ENCODE data around the gene HACD3. TPM values are rescaled to one million over a fixed set of nuclear protein-coding genes. Genes with fewer than 3 reads are reported as not detected.

Gene HACD3
- total and polyA plus RNA-seq, 12 donors = 3.7 to 13.4 (median 8.2) TPM

- peak overlapping the region in 2 of 10 donors; percentile 6 to 35 for H3K27ac ChIP-seq
- no peak for ATAC-seq
- TF ChIP-seq CTCF (IDR thresholded peaks at IDR 0.05) = no peak
- DNase-seq = no peak
- intact Hi-C loops (cut with DNase I) = no loop called here
- H3K4me3 ChIP-seq = no peak overlapping the region
- H3K27me3 ChIP-seq = no peaks in the 10 kb centered on the region
- peaks cover 0 to 99% (median 49%) of the 10 kb centered on the region in 9 donors for H3K36me3 ChIP-seq
- 75 to 79% methylated on average over 8 of the region's 8 CpGs for WGBS, 2 donors
- H3K4me1 ChIP-seq = peaks cover 0 to 19% (median 10%) of the 10 kb centered on the region in 9 donors
- H3K9me3 ChIP-seq = no peaks in the 10 kb centered on the region
Observed at GRCh38 chr15:65578904-65579728, 48.9 kb downstream of the HACD3 start.

- DNase-seq = no peak
- 78 to 89% methylated on average over 3 of the region's 3 CpGs for WGBS, 2 donors
- intact Hi-C loops (cut with DNase I) = no loop called here
Observed at GRCh38 chr15:65579762-65580161, 49.5 kb downstream of the HACD3 start.

GRCh38 chr15:65580287-65580686 is 50.0 kb downstream of the HACD3 start:
- peaks cover 0 to 25% (median 12%) of the 10 kb centered on the region in 9 donors for H3K4me1 ChIP-seq
- no peak overlapping the region for H3K27ac ChIP-seq
- ATAC-seq = no peak
- no peak for DNase-seq
- H3K9me3 ChIP-seq = no peaks in the 10 kb centered on the region
- TF ChIP-seq CTCF (IDR thresholded peaks at IDR 0.05) = no peak
- intact Hi-C loops (cut with DNase I) = no loop called here
- H3K4me3 ChIP-seq = no peak overlapping the region
- no peaks in the 10 kb centered on the region for H3K27me3 ChIP-seq
- H3K36me3 ChIP-seq = peaks cover 0 to 100% (median 55%) of the 10 kb centered on the region in 9 donors

More at GRCh38 chr15:65579762-65580161, 49.5 kb downstream of the HACD3 start:
- H3K9me3 ChIP-seq = no peaks in the 10 kb centered on the region
- no peaks in the 10 kb centered on the region for H3K27me3 ChIP-seq
- ATAC-seq = no peak
- H3K4me1 ChIP-seq = peaks cover 0 to 25% (median 12%) of the 10 kb centered on the region in 9 donors
- no peak overlapping the region for H3K4me3 ChIP-seq
- H3K27ac ChIP-seq = no peak overlapping the region
- TF ChIP-seq CTCF (IDR thresholded peaks at IDR 0.05) = no peak
- H3K36me3 ChIP-seq = peaks cover 0 to 99% (median 55%) of the 10 kb centered on the region in 9 donors

- WGBS, 2 donors = 36 to 40% methylated on average over 1 of the region's 1 CpG
- H3K27me3 ChIP-seq = no peaks in the 10 kb centered on the region
- H3K27ac ChIP-seq = peak overlapping the region in 6 of 10 donors; percentile 17 to 62 (median 37)
- H3K4me1 ChIP-seq = peaks cover 0 to 23% (median 4%) of the 10 kb centered on the region in 9 donors
- DNase-seq (peak in 1 of 2 donors; percentile 17), ATAC-seq (peak in 1 of 8 donors; percentile 17)
- H3K4me3 ChIP-seq = no peak overlapping the region
- no peak for TF ChIP-seq CTCF (IDR thresholded peaks at IDR 0.05)
- peaks cover 0 to 100% (median 59%) of the 10 kb centered on the region in 9 donors for H3K36me3 ChIP-seq
- intact Hi-C loops (cut with DNase I) = no loop called here
- H3K9me3 ChIP-seq = no peaks in the 10 kb centered on the region
Observed at GRCh38 chr15:65583701-65584100, 53.4 kb downstream of the HACD3 start.
